ENCODE measurements around the gene PITX1.
"Not testable (repeated sequence)": the region's sequence is repeated elsewhere in the genome, so short reads cannot be mapped to it uniquely, and the experiment has no call there.

Gene PITX1

GRCh38 chr5:135009736-135010501, 24.1 kb downstream of the PITX1 start:
- DNase-seq, result no peak

GRCh38 chr5:135008981-135009735, 24.9 kb downstream of the PITX1 start:
- DNase-seq, result no peak

DNA sequence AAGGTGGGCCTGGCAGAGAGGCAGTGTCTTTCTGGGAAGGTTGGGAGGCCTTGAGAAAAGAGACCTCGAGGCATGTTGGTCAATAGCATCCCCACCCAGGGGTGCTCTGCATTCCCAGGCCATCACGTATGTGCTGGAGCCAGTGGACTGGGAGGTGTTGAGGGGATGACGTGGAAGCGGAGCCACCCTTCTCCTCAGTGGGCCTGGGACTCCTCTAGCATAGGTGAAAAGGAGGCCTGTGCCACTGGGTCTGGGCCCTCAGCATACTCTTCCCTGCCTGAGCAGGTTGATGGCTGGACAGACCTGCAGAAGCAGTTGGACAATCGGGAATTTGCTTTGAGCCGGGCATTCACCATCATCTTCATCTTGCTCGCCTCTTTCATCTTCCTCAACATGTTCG, 25.5 kb downstream of the PITX1 start:
- no peak for DNase-seq

DNA sequence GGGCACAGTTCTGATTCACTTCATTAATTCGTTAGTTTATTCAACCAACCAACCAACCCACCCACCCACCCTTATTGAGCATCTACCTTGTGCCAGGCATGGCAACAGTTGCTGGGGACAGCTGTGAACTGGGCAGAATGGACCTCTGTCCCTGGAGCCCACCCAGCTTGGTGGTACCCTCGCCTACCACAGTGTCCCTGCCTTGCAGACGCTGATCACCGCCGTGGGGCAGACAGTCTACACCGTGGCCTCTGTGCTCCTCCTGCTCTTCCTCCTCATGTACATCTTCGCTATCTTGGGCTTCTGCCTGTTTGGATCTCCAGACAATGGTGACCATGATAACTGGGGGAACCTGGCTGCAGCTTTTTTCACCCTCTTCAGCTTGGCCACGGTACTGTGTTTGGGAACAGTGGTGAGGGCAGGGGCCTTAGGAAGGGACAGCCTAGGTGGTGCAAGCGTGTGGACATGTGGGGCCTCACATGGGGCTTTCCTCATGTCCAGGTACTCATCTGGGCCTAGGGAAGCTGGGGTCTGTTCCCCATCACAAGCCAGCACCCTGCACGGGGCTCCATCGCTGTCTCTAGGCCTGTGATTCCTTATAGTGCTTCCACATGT, 26.2 kb downstream of the PITX1 start:
- no peak for DNase-seq

DNA sequence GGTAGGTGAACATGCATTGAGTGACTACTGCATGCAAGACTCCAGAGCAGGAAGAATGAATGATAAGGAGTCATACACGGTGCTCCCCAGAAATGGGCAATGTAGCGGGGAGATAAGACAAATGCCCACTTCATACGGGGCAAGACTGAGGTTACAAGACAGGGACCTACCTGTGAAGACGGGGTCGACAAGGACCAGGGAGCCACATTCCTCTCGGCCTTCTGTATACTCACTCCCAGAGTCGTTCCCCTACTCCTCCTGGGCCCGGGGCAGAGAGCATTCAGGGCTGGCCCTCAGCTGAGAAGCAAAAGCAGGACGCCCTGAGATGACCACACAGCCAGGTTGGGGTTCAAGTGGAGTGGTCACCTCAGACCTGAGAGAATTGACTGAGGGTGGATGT, 26.7 kb downstream of the PITX1 start:
- no peak for DNase-seq

- no peak for DNase-seq
These were observed 29.0 kb downstream of the PITX1 start for GRCh38 chr5:135005076-135005475.

DNA sequence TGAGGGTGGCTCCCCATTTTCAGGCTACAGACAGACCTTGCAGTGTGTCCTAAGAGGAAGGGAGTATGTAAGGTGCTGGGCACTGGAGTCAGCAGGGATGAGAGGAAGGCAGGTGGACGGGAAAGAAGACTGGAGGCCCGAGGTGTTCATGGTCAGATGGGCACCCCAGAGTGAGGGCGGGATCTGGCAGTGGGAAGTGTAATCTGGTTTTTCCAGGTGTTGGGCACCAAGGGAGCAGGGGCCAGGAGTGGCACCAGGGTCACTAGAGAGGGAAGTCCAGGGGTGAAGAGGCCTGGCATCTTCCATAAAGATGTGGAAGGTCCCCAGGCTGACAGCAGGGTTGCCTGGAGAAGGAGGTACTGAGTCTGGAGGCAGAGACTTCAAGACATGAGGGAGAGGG, 29.7 kb downstream of the PITX1 start:
- no peak for DNase-seq

GRCh38 chr5:134998068-134998467, 36.0 kb downstream of the PITX1 start:
- DNase-seq, result not testable (repeated sequence)

DNA sequence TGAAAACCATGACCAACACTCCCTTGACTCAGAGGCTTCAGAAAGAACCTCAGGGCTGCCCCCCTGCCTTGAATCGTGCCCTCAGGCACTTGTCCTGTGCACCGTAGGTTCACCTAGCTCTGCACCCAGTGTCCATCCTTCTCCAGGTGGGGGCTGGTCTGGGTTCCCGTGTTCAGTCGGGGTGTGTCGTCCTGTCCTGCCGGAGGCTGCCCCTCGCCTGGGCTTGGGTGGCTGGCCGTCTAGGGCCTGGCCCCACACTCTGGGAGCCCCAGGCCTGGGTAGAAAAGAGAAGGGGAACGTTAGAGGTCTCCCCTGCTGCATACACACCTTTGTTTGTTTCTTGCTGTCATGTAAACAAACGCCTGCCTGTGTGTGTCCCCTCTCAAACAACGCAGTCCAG, 37.0 kb downstream of the PITX1 start:
- no peak for DNase-seq

DNA sequence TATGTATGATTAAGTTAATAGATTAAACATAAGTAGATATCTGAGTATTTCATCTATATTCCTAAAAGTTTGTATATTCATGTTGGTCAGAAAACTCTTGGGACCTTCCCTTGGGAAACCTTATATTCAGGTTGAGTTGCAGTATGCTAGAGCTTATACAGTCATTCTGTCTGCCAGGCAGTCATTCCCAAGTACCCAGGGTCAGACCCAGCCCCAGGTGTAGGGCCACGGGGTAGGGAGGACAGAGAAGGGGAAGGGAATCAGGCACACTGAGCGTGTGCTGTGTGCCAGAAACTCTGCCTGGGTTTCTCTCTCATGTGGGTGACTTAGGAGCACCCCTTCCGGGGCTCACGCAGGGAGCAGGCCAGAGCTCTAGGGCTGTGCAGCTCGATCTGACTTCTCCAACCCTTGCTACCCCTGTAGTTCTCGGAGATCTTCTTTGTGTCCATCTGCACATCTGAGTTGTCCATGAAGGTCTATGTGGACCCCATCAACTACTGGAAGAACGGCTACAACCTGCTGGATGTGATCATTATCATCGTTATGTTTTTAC, 38.1 kb downstream of the PITX1 start:
- DNase-seq, result no peak

GRCh38 chr5:134994560-134995156, 39.4 kb downstream of the PITX1 start:
- no peak for DNase-seq

DNA sequence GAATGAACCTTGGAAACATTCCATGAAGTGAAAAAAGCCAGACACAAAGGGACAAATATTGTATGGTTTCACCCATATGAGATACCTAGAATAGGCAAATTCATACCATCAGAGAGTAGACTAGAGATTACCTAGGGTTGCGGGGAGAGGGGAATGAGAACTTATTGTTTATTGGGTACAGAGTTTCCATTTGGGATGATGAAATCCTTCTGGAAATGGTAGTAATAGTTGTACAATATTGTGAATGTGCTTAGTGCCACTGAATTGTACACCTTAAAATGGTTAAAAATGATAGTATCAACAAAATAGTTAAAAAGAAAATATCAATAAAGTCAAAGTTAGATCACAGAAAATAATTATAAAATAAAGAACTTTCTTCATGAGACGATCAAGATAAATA, 40.9 kb downstream of the PITX1 start:
- DNase-seq, result no peak

DNA sequence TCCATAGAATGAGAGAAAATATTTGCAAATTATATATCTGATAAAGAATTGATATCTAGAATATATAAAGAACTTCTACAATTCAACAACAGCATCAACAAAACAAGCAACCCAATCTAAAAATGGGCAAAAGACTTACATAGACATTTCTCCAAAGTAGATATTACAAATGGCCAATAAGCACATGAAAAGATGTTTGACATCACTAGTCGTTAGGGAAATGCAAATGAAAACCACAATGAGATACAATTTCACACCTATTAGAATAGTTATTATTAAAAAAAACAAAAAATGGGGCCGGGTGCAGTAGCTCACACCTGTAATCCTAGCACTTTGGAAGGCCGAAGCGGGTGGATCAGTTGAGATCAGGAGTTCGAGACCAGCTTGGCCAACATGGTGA, 41.9 kb downstream of the PITX1 start:
- no peak for DNase-seq

DNA sequence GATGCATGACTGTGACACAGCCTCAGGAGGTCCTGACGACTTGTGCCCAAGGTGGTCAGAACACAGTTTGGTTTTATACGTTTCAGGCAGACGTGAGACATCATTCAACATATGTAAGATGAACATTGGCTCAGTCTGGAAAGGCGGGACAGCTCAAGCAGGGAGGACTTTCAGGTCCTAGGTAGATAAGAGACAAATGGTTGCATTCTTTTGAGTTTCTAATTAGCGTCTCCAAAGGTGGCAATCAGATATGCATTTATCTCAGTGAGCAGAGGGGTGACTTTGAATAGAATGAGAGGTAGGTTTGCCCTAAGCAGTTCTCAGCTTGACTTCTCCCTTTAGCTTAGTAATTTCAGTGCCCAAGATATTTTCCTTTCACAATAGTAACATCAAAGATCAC, 43.8 kb downstream of the PITX1 start:
- not testable (repeated sequence) for DNase-seq

DNA sequence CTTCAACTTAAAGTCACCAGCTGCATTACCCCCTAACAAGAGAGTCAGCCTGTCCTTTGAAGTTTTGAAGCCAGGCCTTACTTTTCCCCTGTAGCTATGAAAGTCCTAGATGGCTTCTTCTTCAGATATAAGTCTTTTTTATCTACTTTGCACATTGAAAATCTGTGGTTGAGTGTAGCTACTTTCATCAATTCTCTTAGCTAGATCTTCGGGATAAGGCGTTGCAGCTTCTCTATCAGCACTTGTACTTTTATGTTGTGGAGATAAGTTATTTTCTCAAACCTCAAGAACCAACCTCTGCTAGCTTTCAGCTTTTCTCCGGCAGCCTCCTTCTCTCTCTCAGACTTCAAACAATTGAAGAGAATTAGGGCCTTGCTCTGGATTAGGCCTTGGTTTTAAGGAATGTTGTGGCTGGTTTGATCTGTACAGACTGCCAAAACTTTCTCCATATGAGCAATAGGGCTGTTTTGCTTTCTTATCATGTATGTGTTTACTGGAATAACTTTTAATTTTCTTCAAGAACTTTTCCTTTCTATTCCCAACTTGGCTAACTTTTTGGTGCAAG, 44.7 kb downstream of the PITX1 start:
- DNase-seq, result no peak

DNA sequence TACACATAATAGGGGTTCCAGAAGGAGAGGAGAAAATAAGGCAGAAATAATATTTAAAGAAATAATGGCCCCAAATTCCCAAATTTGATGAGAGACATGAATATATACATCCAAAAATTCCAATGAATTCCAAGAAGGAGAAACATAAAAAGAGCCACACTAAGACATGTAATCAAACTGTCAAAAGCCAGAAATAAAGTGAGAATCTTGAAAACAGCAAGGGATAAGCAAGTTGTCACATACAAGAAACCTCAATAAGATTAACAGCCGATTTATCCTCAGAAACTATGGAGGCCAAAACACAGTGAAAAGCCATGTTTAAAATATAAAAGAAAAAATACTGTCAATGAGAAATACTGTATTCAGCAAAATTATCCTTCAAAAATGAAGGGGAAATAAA, 51.8 kb downstream of the PITX1 start:
- no peak for DNase-seq

GRCh38 chr5:134979416-134979815, 54.6 kb downstream of the PITX1 start:
- DNase-seq, result no peak
